PC-9 (cell line): Measurements from ENCODE around the gene ABCC6. TPM values are rescaled to one million over a fixed set of nuclear protein-coding genes. Genes with fewer than 3 reads are reported as not detected.
"Not testable (repeated sequence)": the region's sequence is repeated elsewhere in the genome, so short reads cannot be mapped to it uniquely, and the experiment has no call there.

Source experiments
- BruUV-seq: library from RNA; stranded (reverse); fragments of 400-500 nt; replicated peaks from 2 replicates; lab custom pipeline; 2021; lab: Mats Ljungman, UMichigan
- CTCF ChIA-PET: fragments of 300-600 bp; sonication (Branson Sonifier 250); formaldehyde crosslinking; loops from one replicate; lab custom pipeline; 2022; ENCODE audit warnings: antibody characterized with exemption; lab: Charles Lee
- POLR2A ChIA-PET: fragments of 300-600 bp; sonication (Branson Sonifier 250); formaldehyde crosslinking; loops from one replicate; lab custom pipeline; 2022; ENCODE audit warnings: antibody characterized with exemption; ENCODE audit not compliant: unreplicated experiment; lab: Charles Lee
- DNase-seq, 2 experiments: peaks; one replicate each; pipeline versions ENCODE4 v3.0.0 to v3.0.0-alpha.2; 2015 to 2022; ENCODE audit warnings: mixed read lengths in 1 of 2
- H2AFZ ChIP-seq: fragments of 200-600 bp; sonication (generic); 2 replicates; pipeline ENCODE4 v1.8.1; 2017; ENCODE audit warnings: antibody characterized with exemption
- H3F3A ChIP-seq: fragments of 200-600 bp; sonication (generic); 2 replicates; pipeline ENCODE4 v1.8.1; 2017; ENCODE audit warnings: antibody characterized with exemption, mild to moderate bottlenecking, low read depth; ENCODE audit not compliant: insufficient read depth
- H3K27ac ChIP-seq: fragments of 200-600 bp; sonication (generic); 2 replicates; pipeline ENCODE4 v1.6.1; 2016; ENCODE audit warnings: mixed run types
- H3K27me3 ChIP-seq: fragments of 200-600 bp; sonication (generic); 2 replicates; pipeline ENCODE4 v1.6.1; 2016; ENCODE audit warnings: low read depth, mixed run types; ENCODE audit not compliant: insufficient read depth
- H3K36me3 ChIP-seq: fragments of 200-600 bp; sonication (generic); 2 replicates; pipeline ENCODE4 v1.6.1; 2016; ENCODE audit warnings: low read depth, mixed run types
- H3K4me1 ChIP-seq: fragments of 200-600 bp; sonication (generic); replicated peaks from 2 replicates; pipeline ENCODE4 v1.6.1; 2016; ENCODE audit warnings: mixed run types; ENCODE audit not compliant: insufficient read depth
- H3K4me2 ChIP-seq: fragments of 200-600 bp; sonication (generic); 2 replicates; pipeline ENCODE4 v1.6.1; 2017; ENCODE audit warnings: mixed run types
- H3K4me3 ChIP-seq: fragments of 200-600 bp; sonication (generic); 2 replicates; pipeline ENCODE4 v1.6.1; 2016; ENCODE audit warnings: mixed run types
- H3K79me2 ChIP-seq: fragments of 200-600 bp; sonication (generic); 2 replicates; pipeline ENCODE4 v1.6.1; 2017; ENCODE audit warnings: low read depth, mixed run types
- H3K9me2 ChIP-seq: fragments of 200-600 bp; sonication (generic); 2 replicates; pipeline ENCODE4 v1.8.1; 2017; ENCODE audit warnings: mild to moderate bottlenecking; ENCODE audit not compliant: insufficient read depth
- H3K9me3 ChIP-seq: fragments of 200-600 bp; sonication (generic); 2 replicates; pipeline ENCODE4 v1.8.1; 2016; ENCODE audit warnings: low read depth; ENCODE audit not compliant: insufficient read depth
- H4K20me1 ChIP-seq: fragments of 200-600 bp; sonication (generic); 2 replicates; pipeline ENCODE4 v1.8.1; 2017; ENCODE audit not compliant: insufficient read depth
- EZH2 ChIP-seq: fragments of 200-600 bp; sonication (generic); IDR thresholded peaks from 2 replicates; pipeline ENCODE4 v1.8.0; 2017; ENCODE audit warnings: antibody characterized with exemption, low read depth
- intact Hi-C: fragments of 100-400 bp; cut with micrococcal nuclease; formaldehyde crosslinking; loops from one replicate; pipeline ENCODE4 v1.10.0; 2022; ENCODE audit not compliant: unreplicated experiment
- total RNA-seq: library from RNA; stranded (reverse); gene quantifications from 2 replicates; pipeline ENCODE4 v1.2.3, GENCODE V29; 2021
- TF ChIP-seq, protein P1 (sequence below): fragments of 200-600 bp; sonication (generic); conservative IDR thresholded peaks from 2 replicates; pipeline ENCODE4 v1.6.1; 2017; ENCODE audit warnings: mixed run types, antibody characterized with exemption, mild to moderate bottlenecking, moderate library complexity

The ABCC6 gene
- total RNA-seq, 1 experiment from 2014 or later: 2.8 TPM

- Histone ChIP-seq H4K20me1 (no peaks in the 10 kb centered on the region), H3K4me2 (no peak overlapping the region), H3K27ac (no peak overlapping the region), H3K4me3 (no peak overlapping the region), H3K36me3 (no peaks in the 10 kb centered on the region), H3K79me2 (no peaks in the 10 kb centered on the region), H3K9me3 (no peaks in the 10 kb centered on the region; the same call in 1 of the 2 replicates), H3K9me2 (no peaks in the 10 kb centered on the region), H2AFZ (no peak overlapping the region), H3K4me1 (no peaks in the 10 kb centered on the region), H3K27me3 (no peaks in the 10 kb centered on the region), H3F3A (no peaks in the 10 kb centered on the region)
- CTCF ChIA-PET: no interaction called here
- DNase-seq: no peak
- TF ChIP-seq, protein P1, sequence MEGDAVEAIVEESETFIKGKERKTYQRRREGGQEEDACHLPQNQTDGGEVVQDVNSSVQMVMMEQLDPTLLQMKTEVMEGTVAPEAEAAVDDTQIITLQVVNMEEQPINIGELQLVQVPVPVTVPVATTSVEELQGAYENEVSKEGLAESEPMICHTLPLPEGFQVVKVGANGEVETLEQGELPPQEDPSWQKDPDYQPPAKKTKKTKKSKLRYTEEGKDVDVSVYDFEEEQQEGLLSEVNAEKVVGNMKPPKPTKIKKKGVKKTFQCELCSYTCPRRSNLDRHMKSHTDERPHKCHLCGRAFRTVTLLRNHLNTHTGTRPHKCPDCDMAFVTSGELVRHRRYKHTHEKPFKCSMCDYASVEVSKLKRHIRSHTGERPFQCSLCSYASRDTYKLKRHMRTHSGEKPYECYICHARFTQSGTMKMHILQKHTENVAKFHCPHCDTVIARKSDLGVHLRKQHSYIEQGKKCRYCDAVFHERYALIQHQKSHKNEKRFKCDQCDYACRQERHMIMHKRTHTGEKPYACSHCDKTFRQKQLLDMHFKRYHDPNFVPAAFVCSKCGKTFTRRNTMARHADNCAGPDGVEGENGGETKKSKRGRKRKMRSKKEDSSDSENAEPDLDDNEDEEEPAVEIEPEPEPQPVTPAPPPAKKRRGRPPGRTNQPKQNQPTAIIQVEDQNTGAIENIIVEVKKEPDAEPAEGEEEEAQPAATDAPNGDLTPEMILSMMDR: no peak
- no peak for TF ChIP-seq EZH2
- POLR2A ChIA-PET: no interaction called here
- no TSS peak for BruUV-seq
- intact Hi-C loops: no loop called here
Measured at GRCh38 chr16:16163109-16163508, 60.2 kb downstream of the ABCC6 start.

DNA sequence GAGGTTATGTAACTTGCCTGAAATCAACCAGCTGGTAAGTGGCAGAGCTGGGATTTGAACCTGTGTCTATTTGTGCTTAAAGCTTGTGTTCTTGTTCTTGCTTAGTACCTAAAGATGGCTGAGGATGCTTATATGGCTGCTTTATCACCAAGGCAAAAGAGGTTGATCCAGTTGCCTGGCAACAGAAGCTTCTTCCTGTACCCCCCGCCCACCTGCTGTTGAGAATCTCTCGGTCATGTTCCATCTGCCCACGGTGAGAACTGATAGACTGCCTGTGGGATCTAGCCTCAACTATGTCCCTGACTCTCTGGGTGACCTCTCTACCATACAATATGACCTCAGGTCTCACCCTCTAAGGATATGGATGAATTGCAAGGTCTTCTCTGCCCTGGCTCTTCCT lies 60.7 kb downstream of the ABCC6 start:
- Histone ChIP-seq H3K4me2 (no peak overlapping the region), H3K27me3 (no peaks in the 10 kb centered on the region), H3K79me2 (no peaks in the 10 kb centered on the region), H4K20me1 (no peaks in the 10 kb centered on the region), H3K36me3 (no peaks in the 10 kb centered on the region), H3K4me3 (no peak overlapping the region), H3K27ac (no peak overlapping the region), H3K4me1 (no peaks in the 10 kb centered on the region), H3K9me2 (no peaks in the 10 kb centered on the region), H2AFZ (no peak overlapping the region), H3F3A (no peaks in the 10 kb centered on the region), H3K9me3 (no peaks in the 10 kb centered on the region; the same call in 1 of the 2 replicates)
- no peak for DNase-seq
- TF ChIP-seq, protein P1: no peak
- no peak for TF ChIP-seq EZH2
- intact Hi-C loops: no loop called here
- BruUV-seq: no TSS peak
- ChIA-PET POLR2A (interaction anchor here (0.6 kb wide), 1 partner anchor 171 kb away, joined by 6 read pairs; no protein-coding TSS in a partner anchor), CTCF (no interaction called here)

- H3K27me3 ChIP-seq, H3K27ac ChIP-seq, H3K4me1 ChIP-seq, H3F3A ChIP-seq, H3K4me3 ChIP-seq, DNase-seq, H3K4me2 ChIP-seq, intact Hi-C loops, H4K20me1 ChIP-seq, CTCF ChIA-PET, H2AFZ ChIP-seq, H3K9me2 ChIP-seq, H3K36me3 ChIP-seq, POLR2A ChIA-PET, BruUV-seq, H3K9me3 ChIP-seq, H3K79me2 ChIP-seq: not testable (repeated sequence)
Measured at GRCh38 chr16:16161840-16162239, 61.5 kb downstream of the ABCC6 start.

DNA sequence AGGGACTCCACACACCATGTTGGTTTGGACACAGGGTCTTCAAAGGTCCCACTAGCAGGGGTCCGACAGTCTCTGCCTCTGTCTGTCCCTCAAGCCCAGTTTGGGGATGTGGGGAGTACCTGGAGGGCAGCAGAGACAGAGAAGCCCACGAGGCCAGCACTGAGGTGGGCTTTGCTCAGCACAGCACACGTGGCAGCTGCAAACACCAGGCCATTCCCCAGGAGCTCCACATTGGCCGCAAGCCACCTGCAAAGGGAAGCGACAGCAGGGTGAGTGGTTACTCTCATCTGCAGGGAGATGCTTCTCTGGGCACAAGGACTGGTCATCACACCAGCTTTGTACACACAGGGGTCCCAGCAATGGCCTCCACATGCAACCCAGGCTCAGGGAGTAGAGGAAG lies 62.0 kb downstream of the ABCC6 start:
- H3K36me3 ChIP-seq: no peaks in the 10 kb centered on the region
- H3K4me2 ChIP-seq: no peak overlapping the region
- H3K4me3 ChIP-seq: no peak overlapping the region
- no peak for TF ChIP-seq EZH2
- TF ChIP-seq, protein P1: no peak
- no peak overlapping the region for H2AFZ ChIP-seq
- H4K20me1 ChIP-seq: no peaks in the 10 kb centered on the region
- no peaks in the 10 kb centered on the region for H3K79me2 ChIP-seq
- no peaks in the 10 kb centered on the region for H3K4me1 ChIP-seq
- BruUV-seq: no TSS peak
- DNase-seq: no peak
- H3K9me3 ChIP-seq: no peaks in the 10 kb centered on the region; the same call in 1 of the 2 replicates
- intact Hi-C loops: no loop called here
- no peaks in the 10 kb centered on the region for H3K9me2 ChIP-seq
- H3F3A ChIP-seq: no peaks in the 10 kb centered on the region
- CTCF ChIA-PET: interaction anchor here (0.6 kb wide), 1 partner anchor 34 kb away, joined by 4 read pairs; no protein-coding TSS in a partner anchor
- POLR2A ChIA-PET: no interaction called here
- no peak overlapping the region for H3K27ac ChIP-seq
- no peaks in the 10 kb centered on the region for H3K27me3 ChIP-seq
